Measurements from ENCODE around the gene RIIAD1. TPM values are rescaled to one million over a fixed set of nuclear protein-coding genes. Genes with fewer than 3 reads are reported as not detected.

The RIIAD1 gene
- polyA plus RNA-seq, 1 of the 3 experiments (the other 2 are of a cell fraction), result not detected

DNA sequence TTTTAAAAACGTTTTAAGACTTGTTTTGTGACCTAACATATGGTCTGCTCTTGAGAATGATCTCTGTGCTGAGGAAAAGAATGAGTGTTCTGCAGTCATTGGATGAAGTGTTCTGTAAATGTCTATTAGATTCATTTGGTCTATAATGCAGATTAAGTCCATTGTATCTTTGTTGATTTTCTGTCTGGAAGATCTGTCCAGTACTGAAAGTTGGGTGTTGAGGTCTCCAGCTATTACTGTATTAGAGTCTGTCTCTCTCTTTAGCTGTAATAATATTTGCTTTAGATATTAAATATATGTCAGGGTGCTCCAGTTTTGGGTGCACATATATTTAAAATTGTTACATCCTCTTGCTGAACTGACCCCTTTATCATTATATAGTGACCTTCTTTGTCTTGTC lies 47.9 kb upstream of the RIIAD1 start:
- Histone ChIP-seq H2AFZ (ENCODE audit: low read depth) (no peak overlapping the region), H3K27ac (ENCODE audit: low read depth in 2 of 2, low read length in 1 of 2) (no peak overlapping the region), H3K9ac (no peak overlapping the region), H3K4me2 (no peak overlapping the region), H3K36me3 (replicated peaks in 1 of 2; ENCODE audit: control insufficient read depth in 1 of 2, insufficient read depth in 2 of 2, low read length in 1 of 2) (peaks cover 21 to 50% of the 10 kb centered on the region in 2 experiments), H3K27me3 (ENCODE audit: insufficient read depth) (no peaks in the 10 kb centered on the region), H4K20me1 (ENCODE audit: insufficient read depth) (no peaks in the 10 kb centered on the region), H3F3A (replicated peaks; ENCODE audit: insufficient read depth) (peaks cover 5% of the 10 kb centered on the region), H3K9me2 (no peaks in the 10 kb centered on the region), H3K9me3 (no peaks in the 10 kb centered on the region), H3K4me1 (ENCODE audit: control insufficient read depth in 1 of 2, insufficient read depth in 2 of 2, low read depth in 1 of 2, low read length in 1 of 2) (no peaks in the 10 kb centered on the region), H3K4me3 (ENCODE audit: low read depth in 2 of 2, low read length in 1 of 2) (no peak overlapping the region), H3K79me2 (ENCODE audit: insufficient read depth) (peaks cover 19% of the 10 kb centered on the region; the same call in 1 of the 2 replicates)
- ChIA-PET POLR2A (no interaction called here), CTCF (interaction anchor here (0.7 kb wide), 1 partner anchor 16 kb away, joined by 3 read pairs; no protein-coding TSS in a partner anchor)
- 57% methylated on average over 1 of the region's 1 CpG for WGBS (ENCODE audit: low lambda C conversion rate)
- TF ChIP-seq TEAD4 (IDR thresholded peaks at IDR 0.05; ENCODE audit: borderline replicate concordance, insufficient read depth), result no peak
- TF ChIP-seq CTCF (IDR thresholded peaks at IDR 0.05), result no peak
- TF ChIP-seq MXI1 (IDR thresholded peaks at IDR 0.05; ENCODE audit: low read depth, low read length), result no peak
- TF ChIP-seq, protein P1, sequence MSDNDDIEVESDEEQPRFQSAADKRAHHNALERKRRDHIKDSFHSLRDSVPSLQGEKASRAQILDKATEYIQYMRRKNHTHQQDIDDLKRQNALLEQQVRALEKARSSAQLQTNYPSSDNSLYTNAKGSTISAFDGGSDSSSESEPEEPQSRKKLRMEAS (IDR thresholded peaks at IDR 0.05; ENCODE audit: low read depth), result no peak
- no peak for TF ChIP-seq FOSL2 (IDR thresholded peaks at IDR 0.05; ENCODE audit: borderline replicate concordance, low read depth)
- TF ChIP-seq RFX5 (IDR thresholded peaks at IDR 0.05; ENCODE audit: low read length), result no peak
- TF ChIP-seq SMC3 (IDR thresholded peaks at IDR 0.05; ENCODE audit: low read depth, low read length), result no peak
- no peak for TF ChIP-seq EZH2phosphoT487 (IDR thresholded peaks at IDR 0.05; ENCODE audit: borderline replicate concordance, low read depth)
- TF ChIP-seq RXRA (IDR thresholded peaks at IDR 0.05; ENCODE audit: borderline replicate concordance, low read depth), result no peak
- no peak for TF ChIP-seq REST (IDR thresholded peaks at IDR 0.05; ENCODE audit: low read depth, low read length)
- no peak for TF ChIP-seq MEF2A (IDR thresholded peaks at IDR 0.05; ENCODE audit: borderline replicate concordance, low read depth)
- no peak for TF ChIP-seq NFIC (IDR thresholded peaks at IDR 0.05; ENCODE audit: borderline replicate concordance)
- TF ChIP-seq JUND (IDR thresholded peaks at IDR 0.05), result no peak
- TF ChIP-seq RCOR1 (IDR thresholded peaks at IDR 0.05; ENCODE audit: low read length), result no peak
- no peak for TF ChIP-seq EP300 (IDR thresholded peaks at IDR 0.05; ENCODE audit: borderline replicate concordance in 1 of 2, low read depth in 1 of 2, low read length in 1 of 2)
- TF ChIP-seq, protein P2, sequence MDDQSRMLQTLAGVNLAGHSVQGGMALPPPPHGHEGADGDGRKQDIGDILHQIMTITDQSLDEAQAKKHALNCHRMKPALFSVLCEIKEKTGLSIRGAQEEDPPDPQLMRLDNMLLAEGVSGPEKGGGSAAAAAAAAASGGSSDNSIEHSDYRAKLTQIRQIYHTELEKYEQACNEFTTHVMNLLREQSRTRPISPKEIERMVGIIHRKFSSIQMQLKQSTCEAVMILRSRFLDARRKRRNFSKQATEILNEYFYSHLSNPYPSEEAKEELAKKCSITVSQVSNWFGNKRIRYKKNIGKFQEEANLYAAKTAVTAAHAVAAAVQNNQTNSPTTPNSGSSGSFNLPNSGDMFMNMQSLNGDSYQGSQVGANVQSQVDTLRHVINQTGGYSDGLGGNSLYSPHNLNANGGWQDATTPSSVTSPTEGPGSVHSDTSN (IDR thresholded peaks at IDR 0.05), result no peak
- TF ChIP-seq, protein P3, sequence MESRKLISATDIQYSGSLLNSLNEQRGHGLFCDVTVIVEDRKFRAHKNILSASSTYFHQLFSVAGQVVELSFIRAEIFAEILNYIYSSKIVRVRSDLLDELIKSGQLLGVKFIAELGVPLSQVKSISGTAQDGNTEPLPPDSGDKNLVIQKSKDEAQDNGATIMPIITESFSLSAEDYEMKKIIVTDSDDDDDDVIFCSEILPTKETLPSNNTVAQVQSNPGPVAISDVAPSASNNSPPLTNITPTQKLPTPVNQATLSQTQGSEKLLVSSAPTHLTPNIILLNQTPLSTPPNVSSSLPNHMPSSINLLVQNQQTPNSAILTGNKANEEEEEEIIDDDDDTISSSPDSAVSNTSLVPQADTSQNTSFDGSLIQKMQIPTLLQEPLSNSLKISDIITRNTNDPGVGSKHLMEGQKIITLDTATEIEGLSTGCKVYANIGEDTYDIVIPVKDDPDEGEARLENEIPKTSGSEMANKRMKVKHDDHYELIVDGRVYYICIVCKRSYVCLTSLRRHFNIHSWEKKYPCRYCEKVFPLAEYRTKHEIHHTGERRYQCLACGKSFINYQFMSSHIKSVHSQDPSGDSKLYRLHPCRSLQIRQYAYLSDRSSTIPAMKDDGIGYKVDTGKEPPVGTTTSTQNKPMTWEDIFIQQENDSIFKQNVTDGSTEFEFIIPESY (IDR thresholded peaks at IDR 0.05; ENCODE audit: borderline replicate concordance, low read depth), result no peak
- TF ChIP-seq FOXJ3 (CRISPR knock-in tag; IDR thresholded peaks at IDR 0.05), result no peak
- TF ChIP-seq NRF1 (IDR thresholded peaks at IDR 0.05; ENCODE audit: low read depth, low read length), result no peak
- no peak for DNase-seq

Data from SK-N-SH (cell line).